Glutamatergic neuron (in vitro differentiated cells): ENCODE results near the gene SPAG17. TPM values are rescaled to one million over a fixed set of nuclear protein-coding genes. Genes with fewer than 3 reads are reported as not detected.

Source experiments
- DNase-seq: peaks from one replicate; pipeline ENCODE4 v3.0.0; 2022
- H3K27ac Mint-ChIP-seq: one replicate; pipeline ENCODE4 v1.8.0; 2020; ENCODE audit warnings: mild to moderate bottlenecking, mixed read lengths, inconsistent platforms; ENCODE audit not compliant: unreplicated experiment
- H3K27me3 Mint-ChIP-seq: one replicate; pipeline ENCODE4 v1.8.0; 2020; ENCODE audit warnings: mild to moderate bottlenecking, moderate library complexity, mixed read lengths, inconsistent platforms; ENCODE audit not compliant: unreplicated experiment
- H3K36me3 Mint-ChIP-seq: one replicate; pipeline ENCODE4 v1.8.0; 2020; ENCODE audit warnings: mild to moderate bottlenecking, mixed read lengths, inconsistent platforms; ENCODE audit not compliant: unreplicated experiment
- H3K4me1 Mint-ChIP-seq: one replicate; pipeline ENCODE4 v1.8.0; 2020; ENCODE audit warnings: mild to moderate bottlenecking, low read depth, mixed read lengths, inconsistent platforms; ENCODE audit not compliant: unreplicated experiment
- H3K4me3 Mint-ChIP-seq: one replicate; pipeline ENCODE4 v1.8.0; 2020; ENCODE audit warnings: mild to moderate bottlenecking, mixed read lengths, inconsistent platforms; ENCODE audit not compliant: unreplicated experiment
- H3K9me3 Mint-ChIP-seq: one replicate; pipeline ENCODE4 v1.8.0; 2020; ENCODE audit warnings: mild to moderate bottlenecking, moderate library complexity, mixed read lengths, inconsistent platforms; ENCODE audit not compliant: unreplicated experiment
- total RNA-seq: library from RNA; stranded (reverse); fragmentation: NEBNext Ultra II Directional; extraction: Animal tissue kit (Norgen Biotek cat#: 25700); gene quantifications from one replicate; pipeline ENCODE4 v1.2.1, GENCODE V29; 2021; ENCODE audit not compliant: unreplicated experiment
- TF ChIP-seq, protein P1 (sequence below): fragments of 200-600 bp; sonication (generic); IDR thresholded peaks from one replicate; pipeline ENCODE4 v1.5.0; 2021; ENCODE audit not compliant: partially characterized antibody, unreplicated experiment

Gene SPAG17
- total RNA-seq, 1 donor from 2014 or later, result not detected

DNA sequence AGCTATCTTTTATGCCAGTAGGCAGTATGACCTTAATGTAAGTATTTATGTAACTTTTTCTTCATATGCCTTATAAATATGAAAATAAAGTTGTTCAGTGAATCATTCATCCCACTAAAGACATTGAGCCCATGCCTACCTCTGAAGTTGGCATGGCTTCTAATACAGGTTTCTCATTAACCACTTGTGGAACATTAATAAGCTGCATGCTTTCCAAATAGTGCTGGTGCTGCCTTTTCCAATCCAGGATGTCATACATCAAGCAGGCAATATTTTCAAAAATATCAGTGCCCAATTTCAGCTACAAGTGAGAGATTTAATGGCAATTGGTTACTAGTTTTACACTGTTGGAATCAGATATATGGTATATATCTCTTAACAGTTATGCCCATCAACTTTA, 92.0 kb downstream of the SPAG17 start:
- Mint-ChIP-seq H3K27me3 (no peaks in the 10 kb centered on the region), H3K27ac (no peak overlapping the region), H3K9me3 (no peaks in the 10 kb centered on the region), H3K36me3 (no peaks in the 10 kb centered on the region), H3K4me1 (no peaks in the 10 kb centered on the region), H3K4me3 (no peak overlapping the region)
- no peak for DNase-seq
- TF ChIP-seq, protein P1, sequence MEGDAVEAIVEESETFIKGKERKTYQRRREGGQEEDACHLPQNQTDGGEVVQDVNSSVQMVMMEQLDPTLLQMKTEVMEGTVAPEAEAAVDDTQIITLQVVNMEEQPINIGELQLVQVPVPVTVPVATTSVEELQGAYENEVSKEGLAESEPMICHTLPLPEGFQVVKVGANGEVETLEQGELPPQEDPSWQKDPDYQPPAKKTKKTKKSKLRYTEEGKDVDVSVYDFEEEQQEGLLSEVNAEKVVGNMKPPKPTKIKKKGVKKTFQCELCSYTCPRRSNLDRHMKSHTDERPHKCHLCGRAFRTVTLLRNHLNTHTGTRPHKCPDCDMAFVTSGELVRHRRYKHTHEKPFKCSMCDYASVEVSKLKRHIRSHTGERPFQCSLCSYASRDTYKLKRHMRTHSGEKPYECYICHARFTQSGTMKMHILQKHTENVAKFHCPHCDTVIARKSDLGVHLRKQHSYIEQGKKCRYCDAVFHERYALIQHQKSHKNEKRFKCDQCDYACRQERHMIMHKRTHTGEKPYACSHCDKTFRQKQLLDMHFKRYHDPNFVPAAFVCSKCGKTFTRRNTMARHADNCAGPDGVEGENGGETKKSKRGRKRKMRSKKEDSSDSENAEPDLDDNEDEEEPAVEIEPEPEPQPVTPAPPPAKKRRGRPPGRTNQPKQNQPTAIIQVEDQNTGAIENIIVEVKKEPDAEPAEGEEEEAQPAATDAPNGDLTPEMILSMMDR, result no peak

DNA sequence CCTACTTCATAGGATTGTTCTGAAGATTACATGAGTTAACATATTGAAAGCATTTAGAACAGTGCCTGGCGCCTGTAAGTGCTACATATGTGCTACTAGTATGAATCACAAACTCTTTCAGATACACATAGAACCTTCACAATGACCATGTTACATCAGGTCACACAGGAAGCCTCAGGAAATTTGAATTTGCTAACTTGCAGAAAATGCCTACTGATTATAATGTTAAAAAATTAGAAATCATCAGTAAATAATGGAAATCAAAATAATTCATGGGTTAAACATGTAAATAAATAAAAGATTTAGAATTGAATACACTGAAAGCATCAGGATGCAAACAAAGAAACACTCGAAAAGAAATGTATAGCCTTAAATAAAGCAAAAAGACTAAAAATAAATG, 94.9 kb downstream of the SPAG17 start:
- no peak overlapping the region for H3K4me3 Mint-ChIP-seq
- no peaks in the 10 kb centered on the region for H3K27me3 Mint-ChIP-seq
- TF ChIP-seq, protein P1, result no peak
- no peaks in the 10 kb centered on the region for H3K9me3 Mint-ChIP-seq
- H3K4me1 Mint-ChIP-seq, result no peaks in the 10 kb centered on the region
- H3K36me3 Mint-ChIP-seq, result no peaks in the 10 kb centered on the region
- DNase-seq, result no peak
- no peak overlapping the region for H3K27ac Mint-ChIP-seq

DNA sequence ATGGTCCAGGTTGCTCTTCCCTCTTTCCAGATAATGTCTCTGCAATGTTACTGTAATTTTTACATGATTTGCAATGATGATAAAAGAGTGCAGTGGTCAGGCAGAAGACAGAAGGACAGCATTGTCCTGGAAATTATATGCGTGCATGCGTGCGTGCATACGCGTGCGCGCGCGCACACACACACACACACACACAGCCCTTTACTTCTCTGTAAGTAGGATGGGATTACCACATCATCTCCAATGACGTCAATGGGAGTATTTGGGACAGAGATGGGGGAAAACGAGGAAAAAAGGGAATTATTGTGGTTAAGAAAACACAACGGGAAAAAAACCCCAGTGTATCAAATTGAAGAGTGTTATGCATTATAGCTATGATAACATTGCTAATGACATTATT, 99.7 kb downstream of the SPAG17 start:
- Mint-ChIP-seq H3K9me3 (peaks cover 2% of the 10 kb centered on the region), H3K27me3 (no peaks in the 10 kb centered on the region), H3K4me3 (no peak overlapping the region), H3K27ac (no peak overlapping the region), H3K36me3 (no peaks in the 10 kb centered on the region), H3K4me1 (no peaks in the 10 kb centered on the region)
- DNase-seq, result no peak
- TF ChIP-seq, protein P1, result no peak

DNA sequence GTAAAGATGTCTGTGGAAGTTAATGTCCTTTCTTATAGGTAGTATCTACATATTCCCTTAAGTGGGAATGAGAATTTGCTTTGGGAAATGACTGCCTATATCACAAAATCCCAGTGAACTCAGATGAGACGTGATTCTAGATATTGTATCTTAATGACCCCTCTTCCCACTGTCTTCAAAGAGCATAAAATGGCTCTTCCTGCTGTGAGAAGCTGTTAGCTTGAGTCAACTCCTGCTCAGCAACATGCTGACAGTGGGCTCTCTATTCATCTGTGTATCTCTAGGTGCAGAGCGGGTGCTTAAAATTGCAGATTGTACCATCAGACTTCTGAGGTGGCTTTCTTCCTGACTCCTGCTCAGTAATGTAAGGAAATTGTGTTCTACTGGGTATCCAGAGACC, 100.6 kb downstream of the SPAG17 start:
- no peak for DNase-seq
- H3K4me1 Mint-ChIP-seq, result no peaks in the 10 kb centered on the region

DNA sequence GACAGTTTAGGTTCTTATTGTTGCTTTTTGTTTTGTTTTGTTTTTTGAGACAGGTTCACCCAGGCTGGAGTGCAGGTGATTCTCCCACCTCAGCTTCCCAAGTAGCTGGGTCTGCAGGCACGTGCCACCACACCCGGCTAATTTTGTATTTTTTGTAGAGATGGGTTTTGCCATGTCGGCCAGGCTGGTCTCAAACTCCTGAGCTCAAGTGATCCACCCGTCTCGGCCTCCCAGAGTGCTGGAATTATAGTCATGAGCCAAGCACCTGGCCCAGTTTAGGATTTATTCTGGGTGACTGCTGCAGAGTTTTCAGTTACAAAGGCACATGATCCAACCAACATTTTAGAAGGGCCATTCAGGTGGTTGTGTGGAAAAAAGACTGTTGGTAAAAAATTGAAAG, 102.0 kb downstream of the SPAG17 start:
- peaks cover 2% of the 10 kb centered on the region for H3K9me3 Mint-ChIP-seq
- H3K4me1 Mint-ChIP-seq, result no peaks in the 10 kb centered on the region
- H3K27ac Mint-ChIP-seq, result no peak overlapping the region
- TF ChIP-seq, protein P1, result no peak
- DNase-seq, result no peak
- H3K4me3 Mint-ChIP-seq, result no peak overlapping the region
- no peaks in the 10 kb centered on the region for H3K36me3 Mint-ChIP-seq
- no peaks in the 10 kb centered on the region for H3K27me3 Mint-ChIP-seq

More for the DNA sequence above, 100.6 kb downstream of the SPAG17 start:
- Mint-ChIP-seq H3K4me3 (no peak overlapping the region), H3K27ac (no peak overlapping the region), H3K27me3 (no peaks in the 10 kb centered on the region), H3K9me3 (peaks cover 2% of the 10 kb centered on the region), H3K36me3 (no peaks in the 10 kb centered on the region)
- TF ChIP-seq, protein P1, result no peak
